B cell (primary cell): ENCODE results near the gene LRP4. TPM values are rescaled to one million over a fixed set of nuclear protein-coding genes. Genes with fewer than 3 reads are reported as not detected.

ENCODE experiments used
- ATAC-seq: fragments of 200-7000 bp; cut with Tn5 transposase; one replicate; pipeline ENCODE4 v1.10.0; 2021; ENCODE audit warnings: low read depth, mild to moderate bottlenecking, moderate number of reproducible peaks, moderate library complexity
- CTCF ChIA-PET: fragments of 350-600 bp; sonication (Branson Sonifier 250); formaldehyde crosslinking; loops from one replicate; lab custom pipeline; 2021; ENCODE audit warnings: antibody characterized with exemption, inconsistent platforms; lab: Charles Lee
- POLR2A ChIA-PET: fragments of 350-600 bp; sonication (Branson Sonifier 250); formaldehyde crosslinking; loops from one replicate; lab custom pipeline; 2021; ENCODE audit warnings: antibody characterized with exemption; lab: Charles Lee
- DNase-seq: peaks from one replicate; pipeline ENCODE4 v3.0.0; 2013
- H2AFZ ChIP-seq: 2 replicates; pipeline ENCODE4 v1.6.1; 2012; ENCODE audit warnings: mild to moderate bottlenecking, low read depth, low read length; ENCODE audit not compliant: insufficient read depth, poor library complexity, severe bottlenecking
- H3K27ac ChIP-seq, 2 donors: 1 replicate in 1 of 2; 2 replicates in 1 of 2; pipeline ENCODE4 v1.5.1; 2012 to 2013; ENCODE audit warnings: low read length in 2 of 2, mild to moderate bottlenecking in 2 of 2, moderate library complexity in 1 of 2
- H3K27me3 ChIP-seq, 4 experiments: fragments of 200-600 bp in 1 of 4; sonication (generic) in 1 of 4; replicated peaks in 1 of 4; 1 replicate in 2 of 4; 2 replicates in 2 of 4; pipeline versions ENCODE4 v1.6.1 to v1.7.0; 2013 to 2016; ENCODE audit warnings: low read length in 3 of 4, mild to moderate bottlenecking in 2 of 4, mixed read lengths in 1 of 4, moderate library complexity in 1 of 4; ENCODE audit not compliant: insufficient read depth in 4 of 4, control insufficient read depth in 3 of 4; ENCODE audit errors: control extremely low read depth in 1 of 4
- H3K36me3 ChIP-seq, 2 experiments: replicated peaks in 1 of 2; 1 replicate in 1 of 2; 2 replicates in 1 of 2; pipeline versions ENCODE4 v1.6.1 to v1.7.1; 2013; ENCODE audit warnings: low read length in 1 of 2; ENCODE audit not compliant: insufficient read depth in 2 of 2, control insufficient read depth in 1 of 2; ENCODE audit errors: control extremely low read depth in 1 of 2, extremely low read depth in 1 of 2
- H3K4me1 ChIP-seq, 2 donors: fragments of 200-600 bp in 1 of 2; sonication (generic) in 1 of 2; 1 replicate in 1 of 2; 2 replicates in 1 of 2; pipeline versions ENCODE4 v1.5.1 to v1.6.1; 2013 to 2017; ENCODE audit warnings: low read length in 2 of 2; ENCODE audit not compliant: control insufficient read depth in 2 of 2, insufficient read depth in 2 of 2
- H3K4me2 ChIP-seq: replicated peaks from 2 replicates; pipeline ENCODE3; 2012; ENCODE audit warnings: mild to moderate bottlenecking, low read depth, low read length; ENCODE audit not compliant: poor library complexity, severe bottlenecking
- H3K4me3 ChIP-seq, 5 experiments: fragments of 200-600 bp in 1 of 5; sonication (generic) in 1 of 5; 1 replicate in 3 of 5; 2 replicates in 2 of 5; pipeline versions ENCODE4 v1.5.1 to v1.7.0; 2011 to 2016; ENCODE audit warnings: low read length in 4 of 5, mild to moderate bottlenecking in 4 of 5, low read depth in 2 of 5, control low read depth in 1 of 5, moderate library complexity in 1 of 5; ENCODE audit not compliant: insufficient read depth in 1 of 5; ENCODE audit errors: control extremely low read depth in 1 of 5, extremely low read depth in 1 of 5
- H3K79me2 ChIP-seq: fragments of 200-600 bp; sonication (generic); one replicate; pipeline ENCODE4 v1.6.0; 2016; ENCODE audit warnings: low read length; ENCODE audit not compliant: control insufficient read depth, insufficient read depth
- H3K9ac ChIP-seq: fragments of 200-600 bp; sonication (generic); 2 replicates; pipeline ENCODE4 v1.6.1; 2017; ENCODE audit warnings: mild to moderate bottlenecking, low read length, moderate library complexity
- H3K9me3 ChIP-seq, 3 donors: one replicate each; pipeline versions ENCODE4 v1.6.1 to v1.7.1; 2013; ENCODE audit warnings: low read length in 2 of 3; ENCODE audit not compliant: control insufficient read depth in 2 of 3, insufficient read depth in 1 of 3; ENCODE audit errors: control extremely low read depth in 1 of 3
- H4K20me1 ChIP-seq: 2 replicates; pipeline ENCODE4 v1.6.0; 2012; ENCODE audit warnings: mild to moderate bottlenecking, low read length; ENCODE audit not compliant: insufficient read depth, control insufficient read depth, poor library complexity, severe bottlenecking
- H3K27ac Mint-ChIP-seq: one replicate; pipeline ENCODE4 v1.8.0; 2021; ENCODE audit warnings: mixed read lengths
- H3K27me3 Mint-ChIP-seq: one replicate; pipeline ENCODE4 v1.8.0; 2021; ENCODE audit warnings: mixed read lengths
- H3K4me1 Mint-ChIP-seq: one replicate; pipeline ENCODE4 v1.8.0; 2021; ENCODE audit warnings: mixed read lengths
- H3K4me3 Mint-ChIP-seq: one replicate; pipeline ENCODE4 v1.8.0; 2021; ENCODE audit warnings: mixed read lengths
- H3K9me3 Mint-ChIP-seq: one replicate; pipeline ENCODE4 v1.8.0; 2022; ENCODE audit warnings: mixed read lengths; ENCODE audit not compliant: insufficient read depth
- EZH2 ChIP-seq: IDR thresholded peaks from 2 replicates; pipeline ENCODE4 v1.6.1; 2012; ENCODE audit warnings: borderline replicate concordance, low read depth, mild to moderate bottlenecking, moderate library complexity, low read length; ENCODE audit not compliant: insufficient read depth, poor library complexity, severe bottlenecking
- WGBS: methylation state at CpG from one replicate; pipeline ENCODE4 v1.1.5; 2013; ENCODE audit warnings: missing lambda C conversion rate; ENCODE audit not compliant: insufficient coverage; 5-methylcytosine and 5-hydroxymethylcytosine counted together
- intact Hi-C: fragments of 100-400 bp; cut with micrococcal nuclease; formaldehyde crosslinking; loops from one replicate; pipeline ENCODE4 v1.10.0; 2022
- polyA plus RNA-seq: library from polyadenylated mRNA; depleted of rRNA; stranded (reverse); fragments of >200 nt; gene quantifications from 2 replicates; pipeline ENCODE4 v1.2.3, GENCODE V29; 2012
- total RNA-seq, 2 donors: library from RNA; stranded (reverse); fragments of 120-200 nt in 1 of 2; gene quantifications; 1 replicate in 1 of 2; 2 replicates in 1 of 2; pipeline versions ENCODE4 v1.2.3 to v1.2.4, GENCODE V29; 2013 to 2022
- TF ChIP-seq, protein P1 (sequence below): fragments of 200-600 bp; IDR thresholded peaks from one replicate; pipeline ENCODE4 v1.8.0; 2022; ENCODE audit warnings: antibody characterized with exemption, mild to moderate bottlenecking

LRP4 gene
- total and polyA plus RNA-seq, 2 donors (not counting 1 experiment from before 2014, with no cell fraction given): not detected

DNA sequence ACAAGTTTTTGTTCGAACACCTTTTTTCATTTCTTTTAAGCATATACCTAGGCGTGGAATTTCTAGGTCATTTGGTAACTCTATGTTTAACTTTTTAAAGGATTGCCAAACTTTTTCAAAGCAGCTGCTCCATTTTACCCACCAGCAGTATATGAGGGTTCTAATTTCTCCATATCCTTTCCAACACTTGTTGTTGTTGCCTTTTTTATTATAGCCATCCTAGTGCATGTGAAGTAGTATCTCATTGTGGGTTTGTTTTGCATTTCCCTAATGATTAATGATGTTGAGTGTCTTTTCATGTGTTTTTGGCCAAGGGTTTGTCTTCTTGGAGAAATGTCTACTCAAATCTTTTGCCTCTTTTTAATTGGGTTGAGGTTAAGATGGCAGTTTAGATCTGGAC lies 42.7 kb upstream of the LRP4 start:
- ChIA-PET CTCF (no interaction called here), POLR2A (no interaction called here)
- Histone ChIP-seq H3K27ac (no peak overlapping the region), H4K20me1 (no peaks in the 10 kb centered on the region), H3K36me3 (peaks cover 0 to 2% of the 10 kb centered on the region in 2 experiments), H3K9ac (no peak overlapping the region), H3K4me1 (no peaks in the 10 kb centered on the region), H3K27me3 (no peaks in the 10 kb centered on the region), H3K4me2 (no peak overlapping the region), H3K9me3 (peaks cover 4 to 7% (median 5%) of the 10 kb centered on the region in 3 donors), H3K79me2 (peaks cover 7% of the 10 kb centered on the region), H3K4me3 (no peak overlapping the region), H2AFZ (no peak overlapping the region)
- peaks cover 4% of the 10 kb centered on the region for H3K9me3 Mint-ChIP-seq
- ATAC-seq: no peak
- no peak for TF ChIP-seq EZH2
- TF ChIP-seq, protein P1, sequence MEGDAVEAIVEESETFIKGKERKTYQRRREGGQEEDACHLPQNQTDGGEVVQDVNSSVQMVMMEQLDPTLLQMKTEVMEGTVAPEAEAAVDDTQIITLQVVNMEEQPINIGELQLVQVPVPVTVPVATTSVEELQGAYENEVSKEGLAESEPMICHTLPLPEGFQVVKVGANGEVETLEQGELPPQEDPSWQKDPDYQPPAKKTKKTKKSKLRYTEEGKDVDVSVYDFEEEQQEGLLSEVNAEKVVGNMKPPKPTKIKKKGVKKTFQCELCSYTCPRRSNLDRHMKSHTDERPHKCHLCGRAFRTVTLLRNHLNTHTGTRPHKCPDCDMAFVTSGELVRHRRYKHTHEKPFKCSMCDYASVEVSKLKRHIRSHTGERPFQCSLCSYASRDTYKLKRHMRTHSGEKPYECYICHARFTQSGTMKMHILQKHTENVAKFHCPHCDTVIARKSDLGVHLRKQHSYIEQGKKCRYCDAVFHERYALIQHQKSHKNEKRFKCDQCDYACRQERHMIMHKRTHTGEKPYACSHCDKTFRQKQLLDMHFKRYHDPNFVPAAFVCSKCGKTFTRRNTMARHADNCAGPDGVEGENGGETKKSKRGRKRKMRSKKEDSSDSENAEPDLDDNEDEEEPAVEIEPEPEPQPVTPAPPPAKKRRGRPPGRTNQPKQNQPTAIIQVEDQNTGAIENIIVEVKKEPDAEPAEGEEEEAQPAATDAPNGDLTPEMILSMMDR: no peak
- DNase-seq: no peak
- H3K4me1 Mint-ChIP-seq: no peaks in the 10 kb centered on the region
- no peak overlapping the region for H3K27ac Mint-ChIP-seq
- intact Hi-C loops: no loop called here
- no peak overlapping the region for H3K4me3 Mint-ChIP-seq
- no CpG with 5 or more reads among the region's 2 CpGs for WGBS
- H3K27me3 Mint-ChIP-seq: no peaks in the 10 kb centered on the region

DNA sequence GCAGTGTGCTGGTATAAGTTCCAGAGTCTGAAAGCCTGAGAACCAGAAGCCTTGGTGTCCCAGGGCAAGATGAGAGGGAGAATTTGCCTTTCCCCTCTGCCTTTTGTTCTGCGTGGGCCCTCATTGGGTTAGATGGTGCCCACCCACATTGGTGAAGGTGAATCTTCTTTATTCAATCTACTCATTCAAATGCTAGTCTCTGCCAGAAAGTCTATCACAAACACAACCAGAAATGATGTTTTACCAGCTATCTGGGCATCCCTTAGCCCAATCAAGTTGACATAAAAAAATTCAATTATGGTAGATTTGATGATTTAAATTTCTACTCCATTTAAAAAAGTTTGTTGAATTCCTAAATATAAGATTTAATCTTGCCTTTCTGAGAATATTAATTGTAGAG lies 40.4 kb upstream of the LRP4 start:
- Histone ChIP-seq H3K27ac (no peak overlapping the region), H3K4me2 (no peak overlapping the region), H3K27me3 (no peaks in the 10 kb centered on the region), H3K9ac (no peak overlapping the region), H3K4me1 (no peaks in the 10 kb centered on the region), H3K36me3 (peaks cover 0 to 2% of the 10 kb centered on the region in 2 experiments), H2AFZ (no peak overlapping the region), H3K4me3 (no peak overlapping the region), H3K9me3 (peaks cover 4% of the 10 kb centered on the region in 3 donors), H3K79me2 (peaks cover 7% of the 10 kb centered on the region), H4K20me1 (no peaks in the 10 kb centered on the region)
- H3K27me3 Mint-ChIP-seq: no peaks in the 10 kb centered on the region
- TF ChIP-seq, protein P1: no peak
- no peak for TF ChIP-seq EZH2
- no peaks in the 10 kb centered on the region for H3K4me1 Mint-ChIP-seq
- ATAC-seq (no peak), DNase-seq (no peak)
- WGBS: no CpG with 5 or more reads among the region's 1 CpG
- H3K4me3 Mint-ChIP-seq: no peak overlapping the region
- H3K9me3 Mint-ChIP-seq: peaks cover 4% of the 10 kb centered on the region
- intact Hi-C loops: no loop called here
- POLR2A ChIA-PET: no interaction called here
- H3K27ac Mint-ChIP-seq: no peak overlapping the region
- CTCF ChIA-PET: no interaction called here
